ENCODE results near the gene ENPP6. TPM values are rescaled to one million over a fixed set of nuclear protein-coding genes. Genes with fewer than 3 reads are reported as not detected.

The ENPP6 gene
- polyA plus RNA-seq, 1 of the 3 experiments (the other 2 are of a cell fraction), result not detected

- Histone ChIP-seq H3K4me1 (ENCODE audit: control insufficient read depth in 1 of 2, insufficient read depth in 2 of 2, low read depth in 1 of 2, low read length in 1 of 2) (peaks cover 0 to 4% of the 10 kb centered on the region in 2 experiments; a peak in 1 of 4 replicates), H3K4me2 (no peak overlapping the region), H3K4me3 (ENCODE audit: low read depth in 2 of 2, low read length in 1 of 2) (no peak overlapping the region), H3K27me3 (ENCODE audit: insufficient read depth) (no peaks in the 10 kb centered on the region), H3F3A (replicated peaks; ENCODE audit: insufficient read depth) (no peaks in the 10 kb centered on the region), H3K79me2 (ENCODE audit: insufficient read depth) (no peaks in the 10 kb centered on the region), H2AFZ (ENCODE audit: low read depth) (no peak overlapping the region), H3K36me3 (replicated peaks in 1 of 2; ENCODE audit: control insufficient read depth in 1 of 2, insufficient read depth in 2 of 2, low read length in 1 of 2) (no peaks in the 10 kb centered on the region), H3K27ac (ENCODE audit: low read depth in 2 of 2, low read length in 1 of 2) (no peak overlapping the region), H3K9ac (no peak overlapping the region), H4K20me1 (ENCODE audit: insufficient read depth) (no peaks in the 10 kb centered on the region), H3K9me3 (no peaks in the 10 kb centered on the region), H3K9me2 (no peaks in the 10 kb centered on the region)
- no peak for DNase-seq
- TF ChIP-seq GABPA (IDR thresholded peaks at IDR 0.05; ENCODE audit: low read depth), result no peak
- TF ChIP-seq TCF12 (IDR thresholded peaks at IDR 0.05), result no peak
- no peak for TF ChIP-seq RFX5 (IDR thresholded peaks at IDR 0.05; ENCODE audit: low read length)
- no peak for TF ChIP-seq MAX (IDR thresholded peaks at IDR 0.05; ENCODE audit: low read depth)
- TF ChIP-seq SIN3A (IDR thresholded peaks at IDR 0.05; ENCODE audit: borderline replicate concordance, low read depth, low read length), result no peak
- no peak for TF ChIP-seq FOSL2 (IDR thresholded peaks at IDR 0.05; ENCODE audit: borderline replicate concordance, low read depth)
- TF ChIP-seq GATA2 (CRISPR knock-in tag; IDR thresholded peaks at IDR 0.05), result no peak
- CTCF ChIA-PET, result no interaction called here
- POLR2A ChIA-PET, result no interaction called here
- WGBS (ENCODE audit: low lambda C conversion rate), result 46% methylated on average over 2 of the region's 2 CpGs
Observed at GRCh38 chr4:184192933-184193332, 24.7 kb downstream of the ENPP6 start.

DNA sequence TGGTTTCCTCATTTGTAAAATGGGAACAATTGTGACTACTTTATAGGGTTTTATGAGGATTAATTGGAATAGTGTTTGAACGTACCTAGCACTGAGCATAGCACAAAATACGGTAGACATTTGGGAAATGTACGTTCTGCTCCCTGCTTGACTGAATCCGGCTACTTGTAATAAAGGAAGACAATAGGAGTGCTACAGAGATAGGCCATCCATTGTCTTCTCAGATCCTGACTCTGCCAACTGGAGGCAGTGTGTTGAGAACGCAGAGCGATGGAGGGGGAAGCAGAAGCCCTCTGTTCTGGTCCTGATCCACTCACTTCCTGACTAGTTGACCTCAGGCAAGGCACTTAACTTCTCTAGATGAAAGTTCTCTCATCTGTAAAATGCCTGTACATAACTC, 26.4 kb downstream of the ENPP6 start:
- POLR2A ChIA-PET, result no interaction called here
- CTCF ChIA-PET, result no interaction called here
- whole genome bisulfite sequencing (ENCODE audit: low lambda C conversion rate), result 47% methylated on average over 6 of the region's 6 CpGs
- TF ChIP-seq SIN3A (IDR thresholded peaks at IDR 0.05; ENCODE audit: borderline replicate concordance, low read depth, low read length), result no peak
- TF ChIP-seq MXI1 (IDR thresholded peaks at IDR 0.05; ENCODE audit: low read depth, low read length), result no peak
- no peak for TF ChIP-seq ZBTB33 (IDR thresholded peaks at IDR 0.05; ENCODE audit: borderline replicate concordance, low read depth)
- TF ChIP-seq FOXJ3 (CRISPR knock-in tag; IDR thresholded peaks at IDR 0.05), result no peak
- TF ChIP-seq ELF1 (IDR thresholded peaks at IDR 0.05), result no peak
- TF ChIP-seq REST (IDR thresholded peaks at IDR 0.05; ENCODE audit: low read depth, low read length), result no peak
- TF ChIP-seq POLR2AphosphoS5 (IDR thresholded peaks at IDR 0.05; ENCODE audit: low read depth, low read length), result no peak
- no peak for TF ChIP-seq JUND (IDR thresholded peaks at IDR 0.05)
- TF ChIP-seq FOSL2 (IDR thresholded peaks at IDR 0.05; ENCODE audit: borderline replicate concordance, low read depth), result no peak
- TF ChIP-seq CTCF (IDR thresholded peaks at IDR 0.05), result no peak
- no peak for TF ChIP-seq TEAD4 (IDR thresholded peaks at IDR 0.05; ENCODE audit: borderline replicate concordance, insufficient read depth)
- TF ChIP-seq EZH2phosphoT487 (IDR thresholded peaks at IDR 0.05; ENCODE audit: borderline replicate concordance, low read depth), result no peak
- TF ChIP-seq MAX (IDR thresholded peaks at IDR 0.05; ENCODE audit: low read depth), result no peak
- no peak for TF ChIP-seq YY1 (IDR thresholded peaks at IDR 0.05; ENCODE audit: low read depth)
- no peak for TF ChIP-seq GABPA (IDR thresholded peaks at IDR 0.05; ENCODE audit: low read depth)
- no peak for TF ChIP-seq MEF2A (IDR thresholded peaks at IDR 0.05; ENCODE audit: borderline replicate concordance, low read depth)
- no peak for TF ChIP-seq NRF1 (IDR thresholded peaks at IDR 0.05; ENCODE audit: low read depth, low read length)
- no peak for TF ChIP-seq RAD21 (IDR thresholded peaks at IDR 0.05; ENCODE audit: low read length)
- no peak for TF ChIP-seq TAF1 (IDR thresholded peaks at IDR 0.05; ENCODE audit: borderline replicate concordance, low read depth, low read length)

More for the DNA sequence above, 26.4 kb downstream of the ENPP6 start:
- Histone ChIP-seq H3K9me3 (no peaks in the 10 kb centered on the region), H3K79me2 (ENCODE audit: insufficient read depth) (no peaks in the 10 kb centered on the region), H3K9ac (no peak overlapping the region), H4K20me1 (ENCODE audit: insufficient read depth) (no peaks in the 10 kb centered on the region), H2AFZ (ENCODE audit: low read depth) (no peak overlapping the region), H3K9me2 (no peaks in the 10 kb centered on the region), H3K27me3 (ENCODE audit: insufficient read depth) (no peaks in the 10 kb centered on the region), H3K4me3 (ENCODE audit: low read depth in 2 of 2, low read length in 1 of 2) (no peak overlapping the region), H3F3A (replicated peaks; ENCODE audit: insufficient read depth) (no peaks in the 10 kb centered on the region), H3K27ac (ENCODE audit: low read depth in 2 of 2, low read length in 1 of 2) (no peak overlapping the region), H3K36me3 (replicated peaks in 1 of 2; ENCODE audit: control insufficient read depth in 1 of 2, insufficient read depth in 2 of 2, low read length in 1 of 2) (no peaks in the 10 kb centered on the region), H3K4me1 (ENCODE audit: control insufficient read depth in 1 of 2, insufficient read depth in 2 of 2, low read depth in 1 of 2, low read length in 1 of 2) (peaks cover 0 to 4% of the 10 kb centered on the region in 2 experiments; a peak in 1 of 4 replicates), H3K4me2 (no peak overlapping the region)
- no peak for DNase-seq

Data from SK-N-SH (cell line).